H1 (cell line): ENCODE measurements around the gene TCF4.

Source experiments
- ATF3 ChIP-seq: IDR thresholded peaks from 2 replicates; pipeline ENCODE4 v1.6.1; 2011; ENCODE audit warnings: low read depth, mild to moderate bottlenecking, low read length; ENCODE audit not compliant: insufficient read depth
- CTCF ChIP-seq, 3 experiments: IDR thresholded peaks; 1 replicate in 2 of 3; 2 replicates in 1 of 3; pipeline versions ENCODE4 v1.5.1 to v1.6.1; 2011; ENCODE audit warnings: low read length in 3 of 3, mild to moderate bottlenecking in 3 of 3, inconsistent platforms in 2 of 3, low read depth in 1 of 3, moderate library complexity in 1 of 3; ENCODE audit not compliant: insufficient read depth in 1 of 3; ENCODE audit errors: control extremely low read depth in 1 of 3
- JUND ChIP-seq: IDR thresholded peaks from 2 replicates; pipeline ENCODE4 v1.6.1; 2011; ENCODE audit warnings: mild to moderate bottlenecking, improper control_type of control experiment, low read length
- POLR2AphosphoS5 ChIP-seq: IDR thresholded peaks from 2 replicates; pipeline ENCODE4 v1.6.1; 2011; ENCODE audit warnings: low read depth, low read length
- RNF2 ChIP-seq: fragments of 200-900, 300-1000 bp; sonication (generic); IDR thresholded peaks from 2 replicates; pipeline ENCODE4 v1.7.1; 2016; ENCODE audit warnings: borderline replicate concordance, low read depth, mild to moderate bottlenecking, antibody characterized with exemption, low read length; ENCODE audit not compliant: poor library complexity, severe bottlenecking; ENCODE audit errors: missing control alignments

GRCh38 chr18:55534547-55534946 is 53.4 kb downstream of the TCF4 start:
- TF ChIP-seq ATF3 (no peak), JUND (no peak), RNF2 (no peak), POLR2AphosphoS5 (no peak), CTCF (IDR thresholded peaks at IDR 0.05; ENCODE audit: control extremely low read depth in 1 of 3, insufficient read depth in 1 of 3, low read depth in 1 of 3, low read length in 3 of 3) (no peak)
